ENCODE results near the gene FIS1. TPM values are rescaled to one million over a fixed set of nuclear protein-coding genes. Genes with fewer than 3 reads are reported as not detected.

Gene FIS1
- total RNA-seq, 1 experiment from 2014 or later: 99.9 TPM

DNA sequence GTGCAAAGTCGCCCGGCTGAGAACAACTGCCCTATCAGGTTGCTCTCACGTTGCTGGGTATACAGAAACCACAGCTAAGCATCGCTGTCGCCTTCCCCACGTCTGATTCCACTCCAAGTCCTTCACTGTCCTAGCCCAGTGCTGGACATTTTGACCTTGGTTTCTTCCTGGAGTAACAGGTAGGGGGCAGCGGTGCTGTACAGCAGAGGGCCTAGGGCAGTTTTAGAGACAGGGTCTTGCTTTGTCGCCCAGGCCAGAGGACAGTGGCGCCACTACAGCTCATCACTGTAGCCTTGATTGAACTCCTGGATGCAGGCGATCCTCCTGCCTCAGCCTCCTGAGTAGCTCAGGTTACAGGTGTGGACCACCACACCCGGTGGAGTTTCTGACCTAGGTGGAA is 9.8 kb downstream of the FIS1 start:
- ChIA-PET POLR2A (no interaction called here), CTCF (interaction anchor here (1.3 to 3.7 kb wide), 2 partner anchors 9 to 17 kb away, joined by 4 to 29 read pairs; partner anchors contain the start of genes FIS1, PLOD3 and ZNHIT1)
- H3K36me3 ChIP-seq (ENCODE audit: control insufficient read depth, insufficient read depth, low read length): no peaks in the 10 kb centered on the region
- Mint-ChIP-seq H3K36me3 (ENCODE audit: insufficient read depth, unreplicated experiment) (peaks cover 37% of the 10 kb centered on the region), H3K9me3 (ENCODE audit: unreplicated experiment) (no peaks in the 10 kb centered on the region), H3K27me3 (ENCODE audit: insufficient read depth, unreplicated experiment) (no peaks in the 10 kb centered on the region), H3K4me3 (ENCODE audit: unreplicated experiment) (peak overlapping the region; percentile 44), H3K27ac (ENCODE audit: unreplicated experiment) (no peak overlapping the region), H3K4me1 (ENCODE audit: low read depth, unreplicated experiment) (peaks cover 26% of the 10 kb centered on the region)
- TF ChIP-seq, protein P1, sequence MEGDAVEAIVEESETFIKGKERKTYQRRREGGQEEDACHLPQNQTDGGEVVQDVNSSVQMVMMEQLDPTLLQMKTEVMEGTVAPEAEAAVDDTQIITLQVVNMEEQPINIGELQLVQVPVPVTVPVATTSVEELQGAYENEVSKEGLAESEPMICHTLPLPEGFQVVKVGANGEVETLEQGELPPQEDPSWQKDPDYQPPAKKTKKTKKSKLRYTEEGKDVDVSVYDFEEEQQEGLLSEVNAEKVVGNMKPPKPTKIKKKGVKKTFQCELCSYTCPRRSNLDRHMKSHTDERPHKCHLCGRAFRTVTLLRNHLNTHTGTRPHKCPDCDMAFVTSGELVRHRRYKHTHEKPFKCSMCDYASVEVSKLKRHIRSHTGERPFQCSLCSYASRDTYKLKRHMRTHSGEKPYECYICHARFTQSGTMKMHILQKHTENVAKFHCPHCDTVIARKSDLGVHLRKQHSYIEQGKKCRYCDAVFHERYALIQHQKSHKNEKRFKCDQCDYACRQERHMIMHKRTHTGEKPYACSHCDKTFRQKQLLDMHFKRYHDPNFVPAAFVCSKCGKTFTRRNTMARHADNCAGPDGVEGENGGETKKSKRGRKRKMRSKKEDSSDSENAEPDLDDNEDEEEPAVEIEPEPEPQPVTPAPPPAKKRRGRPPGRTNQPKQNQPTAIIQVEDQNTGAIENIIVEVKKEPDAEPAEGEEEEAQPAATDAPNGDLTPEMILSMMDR (IDR thresholded peaks at IDR 0.05; ENCODE audit: insufficient read depth in 1 of 2, low read depth in 1 of 2, low read length in 1 of 2, severe bottlenecking in 1 of 2, unreplicated experiment in 1 of 2): peak; percentile 17 to 23
- BruUV-seq (replicated peaks): no TSS peak
- no peaks in the 10 kb centered on the region for H3K9me3 ChIP-seq
- intact Hi-C loops (cut with micrococcal nuclease; ENCODE audit: unreplicated experiment): no loop called here
- H3K27me3 ChIP-seq (replicated peaks; ENCODE audit: control insufficient read depth, insufficient read depth, low read length): no peaks in the 10 kb centered on the region
- peaks cover 21% of the 10 kb centered on the region for H3K4me1 ChIP-seq
- no peak overlapping the region for H3K4me3 ChIP-seq (ENCODE audit: low read depth, low read length)
- DNase-seq: peak in 1 of 2 experiments; percentile 41

- Histone ChIP-seq H3K4me3 (ENCODE audit: low read depth, low read length) (no peak overlapping the region), H3K9me3 (no peaks in the 10 kb centered on the region), H3K36me3 (ENCODE audit: control insufficient read depth, insufficient read depth, low read length) (no peaks in the 10 kb centered on the region), H3K4me1 (peaks cover 21% of the 10 kb centered on the region), H3K27me3 (replicated peaks; ENCODE audit: control insufficient read depth, insufficient read depth, low read length) (no peaks in the 10 kb centered on the region)
- H3K36me3 Mint-ChIP-seq (ENCODE audit: insufficient read depth, unreplicated experiment): peaks cover 37% of the 10 kb centered on the region
- ChIA-PET POLR2A (no interaction called here), CTCF (interaction anchor here (1.3 to 3.7 kb wide), 2 partner anchors 10 to 17 kb away, joined by 4 to 29 read pairs; partner anchors contain the start of genes FIS1, PLOD3 and ZNHIT1)
- intact Hi-C loops (cut with micrococcal nuclease; ENCODE audit: unreplicated experiment): no loop called here
- no TSS peak for BruUV-seq (replicated peaks)
- H3K4me3 Mint-ChIP-seq (ENCODE audit: unreplicated experiment): peak overlapping the region; percentile 44
- no peak for DNase-seq
- no peaks in the 10 kb centered on the region for H3K27me3 Mint-ChIP-seq (ENCODE audit: insufficient read depth, unreplicated experiment)
- H3K27ac Mint-ChIP-seq (ENCODE audit: unreplicated experiment): no peak overlapping the region
- peaks cover 26% of the 10 kb centered on the region for H3K4me1 Mint-ChIP-seq (ENCODE audit: low read depth, unreplicated experiment)
- TF ChIP-seq, protein P1 (IDR thresholded peaks at IDR 0.05; ENCODE audit: insufficient read depth in 1 of 2, low read depth in 1 of 2, low read length in 1 of 2, severe bottlenecking in 1 of 2, unreplicated experiment in 1 of 2): no peak
- no peaks in the 10 kb centered on the region for H3K9me3 Mint-ChIP-seq (ENCODE audit: unreplicated experiment)
These were observed 10.2 kb downstream of the FIS1 start for GRCh38 chr7:101234636-101235035.

DNA sequence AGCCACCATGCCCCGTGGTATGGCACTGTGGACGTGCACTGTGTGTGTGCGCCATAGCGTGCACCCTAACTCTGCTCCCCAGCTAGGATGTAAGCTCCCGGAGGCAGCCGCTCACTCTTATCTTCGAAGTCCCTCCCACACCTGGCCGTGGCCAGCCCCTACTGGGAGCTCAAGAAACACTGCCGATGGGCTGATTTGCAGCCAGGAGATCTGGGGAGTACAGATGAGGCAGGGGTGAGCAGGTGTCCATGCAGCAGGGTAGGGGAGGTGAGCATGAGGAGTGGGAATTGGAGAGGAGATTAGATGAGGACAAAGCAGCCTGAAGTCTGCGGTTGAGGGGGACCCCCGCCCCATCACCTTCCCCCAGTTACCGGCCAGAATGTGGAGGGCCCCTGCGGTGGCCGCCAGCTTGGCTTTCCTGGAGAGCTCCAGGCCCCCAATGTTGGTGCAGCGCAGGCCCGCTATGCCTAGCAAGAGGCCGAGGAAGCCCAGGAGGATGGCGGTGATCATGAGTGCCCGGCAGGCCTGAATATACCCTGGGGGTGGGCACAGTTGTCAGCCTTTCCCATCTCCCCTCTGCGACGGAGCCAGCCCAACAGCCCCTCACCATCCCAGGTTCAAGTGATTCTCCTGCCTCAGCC is 10.9 kb downstream of the FIS1 start:
- ChIA-PET CTCF (interaction anchor here (3.7 kb wide), 1 partner anchor 10 kb away, joined by 29 read pairs; the partner anchor contains the start of gene FIS1), POLR2A (interaction anchor here (0.5 kb wide), 1 partner anchor 15 kb away, joined by 10 read pairs; no protein-coding TSS in a partner anchor)
- H3K4me1 Mint-ChIP-seq (ENCODE audit: low read depth, unreplicated experiment): peaks cover 26% of the 10 kb centered on the region

More for the DNA sequence above, 10.9 kb downstream of the FIS1 start:
- peak overlapping the region; percentile 34 for H3K27ac Mint-ChIP-seq (ENCODE audit: unreplicated experiment)
- Histone ChIP-seq H3K4me1 (peaks cover 21% of the 10 kb centered on the region), H3K4me3 (ENCODE audit: low read depth, low read length) (no peak overlapping the region), H3K27me3 (replicated peaks; ENCODE audit: control insufficient read depth, insufficient read depth, low read length) (no peaks in the 10 kb centered on the region), H3K36me3 (ENCODE audit: control insufficient read depth, insufficient read depth, low read length) (no peaks in the 10 kb centered on the region), H3K9me3 (no peaks in the 10 kb centered on the region)
- peaks cover 37% of the 10 kb centered on the region for H3K36me3 Mint-ChIP-seq (ENCODE audit: insufficient read depth, unreplicated experiment)
- H3K27me3 Mint-ChIP-seq (ENCODE audit: insufficient read depth, unreplicated experiment): no peaks in the 10 kb centered on the region
- intact Hi-C loops (cut with micrococcal nuclease; ENCODE audit: unreplicated experiment): no loop called here
- TF ChIP-seq, protein P1 (IDR thresholded peaks at IDR 0.05; ENCODE audit: insufficient read depth in 1 of 2, low read depth in 1 of 2, low read length in 1 of 2, severe bottlenecking in 1 of 2, unreplicated experiment in 1 of 2): no peak
- no peak for DNase-seq
- BruUV-seq (replicated peaks): no TSS peak
- no peaks in the 10 kb centered on the region for H3K9me3 Mint-ChIP-seq (ENCODE audit: unreplicated experiment)
- H3K4me3 Mint-ChIP-seq (ENCODE audit: unreplicated experiment): no peak overlapping the region
